GM12878 (cell line): ENCODE data around the gene TBC1D10B. TPM values are rescaled to one million over a fixed set of nuclear protein-coding genes. Genes with fewer than 3 reads are reported as not detected.

Experiments used
- ASH2L ChIP-seq: fragments of 300-600, 200-600 bp; sonication (generic); IDR thresholded peaks from 2 replicates; pipeline ENCODE4 v1.6.1; 2017; ENCODE audit warnings: low read depth, mild to moderate bottlenecking, borderline replicate concordance
- ATF7 ChIP-seq: fragments of 450-650 bp; IDR thresholded peaks from 2 replicates; pipeline ENCODE4 v1.6.1; 2016; ENCODE audit warnings: low read depth, mild to moderate bottlenecking
- BHLHE40 ChIP-seq, 2 experiments: fragments of 450-650 bp in 1 of 2; IDR thresholded peaks; 2 replicates each; pipeline ENCODE4 v1.6.1; 2011 to 2017; ENCODE audit warnings: low read depth in 2 of 2, borderline replicate concordance in 1 of 2, improper control_type of control experiment in 1 of 2, low read length in 1 of 2, mild to moderate bottlenecking in 1 of 2
- CREB1 ChIP-seq: IDR thresholded peaks from 2 replicates; pipeline ENCODE4 v1.6.1; 2012; ENCODE audit warnings: low read depth, mild to moderate bottlenecking, inconsistent platforms
- CREM ChIP-seq: IDR thresholded peaks from 2 replicates; pipeline ENCODE4 v1.6.1; 2014; ENCODE audit warnings: antibody characterized with exemption, low read depth
- FOXK2 ChIP-seq: fragments of 450-650 bp; IDR thresholded peaks from 2 replicates; pipeline ENCODE4 v1.6.1; 2017; ENCODE audit warnings: mild to moderate bottlenecking, moderate library complexity
- HDGF ChIP-seq: fragments of 450-650 bp; IDR thresholded peaks from 2 replicates; pipeline ENCODE4 v1.6.1; 2016; ENCODE audit warnings: antibody characterized with exemption
- MTA2 ChIP-seq: fragments of 450-650 bp; IDR thresholded peaks from 2 replicates; pipeline ENCODE4 v1.6.1; 2016; ENCODE audit warnings: low read depth, mild to moderate bottlenecking, moderate library complexity
- MYB ChIP-seq: fragments of 150-350 bp; IDR thresholded peaks from 2 replicates; pipeline ENCODE4 v1.6.1; 2014; ENCODE audit warnings: mild to moderate bottlenecking, low read depth, low read length, borderline replicate concordance
- NBN ChIP-seq: fragments of 450-650 bp; IDR thresholded peaks from 2 replicates; pipeline ENCODE4 v1.6.1; 2016
- NR2C1 ChIP-seq: fragments of 450-650 bp; IDR thresholded peaks from 2 replicates; pipeline ENCODE4 v1.6.1; 2017; ENCODE audit warnings: antibody characterized with exemption, mild to moderate bottlenecking, moderate library complexity
- POLR2A ChIP-seq: IDR thresholded peaks from 2 replicates; pipeline ENCODE4 v1.6.1; 2011; ENCODE audit warnings: low read depth, mild to moderate bottlenecking, low read length
- RB1 ChIP-seq: fragments of 450-650 bp; formaldehyde crosslinking; IDR thresholded peaks from 2 replicates; pipeline ENCODE4 v1.6.1; 2017; ENCODE audit warnings: mild to moderate bottlenecking, borderline replicate concordance
- RELA ChIP-seq: fragments of 450-650 bp; IDR thresholded peaks from 2 replicates; pipeline ENCODE4 v1.8.0; 2014; ENCODE audit warnings: borderline replicate concordance; ENCODE audit not compliant: partially characterized antibody
- SIN3A ChIP-seq: IDR thresholded peaks from 2 replicates; pipeline ENCODE4 v1.6.1; 2012; ENCODE audit warnings: low read depth, low read length, improper control_type of control experiment
- SMARCA5 ChIP-seq: fragments of 450-650 bp; IDR thresholded peaks from 2 replicates; pipeline ENCODE4 v1.6.1; 2017; ENCODE audit warnings: mild to moderate bottlenecking
- SPI1 ChIP-seq: IDR thresholded peaks from 2 replicates; pipeline ENCODE4 v1.6.1; 2011; ENCODE audit warnings: low read depth, mild to moderate bottlenecking, low read length, moderate library complexity, borderline replicate concordance; ENCODE audit not compliant: insufficient read depth
- TAF1 ChIP-seq: IDR thresholded peaks from 2 replicates; pipeline ENCODE4 v1.6.1; 2011; ENCODE audit warnings: mild to moderate bottlenecking, low read depth, low read length, borderline replicate concordance
- polyA plus RNA-seq, 11 experiments: library from polyadenylated mRNA; depleted of rRNA in 4 of 11; unstranded in 6 of 11; stranded (reverse) in 5 of 11; fragments of >200 nt; fragmentation: Nextera tagmentation in 4 of 11; fragmentation: Illumina TruSeq in 1 of 11; extraction: Ambion mirVana in 4 of 11; extraction: Trizol in 1 of 11; gene quantifications; 1 replicate in 1 of 11; 2 replicates in 10 of 11; pipeline versions ENCODE4 v1.2.1 to v1.2.3, GENCODE V29; 2011 to 2016; ENCODE audit warnings: inconsistent platforms in 2 of 11, missing spikeins in 2 of 11, low read depth in 1 of 11
- total RNA-seq, 4 experiments: library from RNA; depleted of rRNA in 3 of 4; stranded (reverse); fragments of >200 nt in 3 of 4; fragmentation: Illumina TruSeq in 1 of 4; extraction: Trizol in 1 of 4; gene quantifications; 2 replicates each; pipeline versions ENCODE4 v1.2.1 to v1.2.3, GENCODE V29; 2013 to 2021
- TF ChIP-seq, protein P1 (sequence below): IDR thresholded peaks from 2 replicates; pipeline ENCODE4 v1.6.1; 2012; ENCODE audit warnings: low read length, inconsistent platforms
- TF ChIP-seq, protein P2 (sequence below): fragments of 150-350 bp; IDR thresholded peaks from 2 replicates; pipeline ENCODE4 v1.6.1; 2016; ENCODE audit warnings: low read depth, low read length
- TF ChIP-seq, protein P3 (sequence below): fragments of 450-650 bp; IDR thresholded peaks from 2 replicates; pipeline ENCODE4 v1.6.1; 2017; ENCODE audit warnings: mild to moderate bottlenecking, moderate library complexity
- TF ChIP-seq, protein P4 (sequence below): fragments of 450-650 bp; conservative IDR thresholded peaks from 2 replicates; pipeline ENCODE4 v1.6.1; 2017; ENCODE audit warnings: mild to moderate bottlenecking, moderate library complexity

Gene TBC1D10B
- total and polyA plus RNA-seq, 10 of the 15 experiments (the other 5 are each of a cell fraction or from before 2014, with no cell fraction given) = 2.2 to 51.2 (median 11.6) TPM

DNA sequence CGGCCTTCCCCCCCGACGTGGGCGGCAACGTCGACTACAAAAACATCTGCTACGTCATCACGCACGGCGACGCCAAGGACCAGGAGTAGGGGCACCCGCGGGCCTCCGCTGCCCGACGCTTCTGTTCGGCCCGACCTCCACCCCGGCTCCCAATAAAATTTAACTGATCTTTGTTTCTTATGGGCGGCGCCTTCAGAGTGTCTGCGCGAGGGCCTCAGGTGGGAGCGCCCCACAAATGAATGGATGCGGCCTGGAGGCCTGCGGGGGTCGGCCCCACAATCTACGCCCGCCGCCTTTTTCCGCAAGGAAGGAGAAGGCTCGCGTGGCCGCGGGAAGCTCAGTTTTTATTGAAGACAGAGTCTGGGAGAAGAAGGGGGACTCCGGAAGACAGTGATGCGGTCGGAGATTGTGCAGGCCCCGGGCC is 7.5 kb upstream of the TBC1D10B start (continued):
- 0 out of 4 replicates have a peak, but pooled peaks of 1 of the 2 experiments have one; percentile 5 for TF ChIP-seq BHLHE40 (IDR thresholded peaks at IDR 0.05; ENCODE audit: borderline replicate concordance in 1 of 2, low read depth in 2 of 2, low read length in 1 of 2)
- TF ChIP-seq, protein P1, sequence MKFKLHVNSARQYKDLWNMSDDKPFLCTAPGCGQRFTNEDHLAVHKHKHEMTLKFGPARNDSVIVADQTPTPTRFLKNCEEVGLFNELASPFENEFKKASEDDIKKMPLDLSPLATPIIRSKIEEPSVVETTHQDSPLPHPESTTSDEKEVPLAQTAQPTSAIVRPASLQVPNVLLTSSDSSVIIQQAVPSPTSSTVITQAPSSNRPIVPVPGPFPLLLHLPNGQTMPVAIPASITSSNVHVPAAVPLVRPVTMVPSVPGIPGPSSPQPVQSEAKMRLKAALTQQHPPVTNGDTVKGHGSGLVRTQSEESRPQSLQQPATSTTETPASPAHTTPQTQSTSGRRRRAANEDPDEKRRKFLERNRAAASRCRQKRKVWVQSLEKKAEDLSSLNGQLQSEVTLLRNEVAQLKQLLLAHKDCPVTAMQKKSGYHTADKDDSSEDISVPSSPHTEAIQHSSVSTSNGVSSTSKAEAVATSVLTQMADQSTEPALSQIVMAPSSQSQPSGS = no peak
- no peak for TF ChIP-seq HDGF
- TF ChIP-seq ASH2L = 0 out of 2 replicates have a peak, but pooled peaks have one; percentile 74
- peak; percentile 37; the same call in 1 of the 2 replicates for TF ChIP-seq SIN3A
- TF ChIP-seq TAF1 = no peak
- TF ChIP-seq, protein P2, sequence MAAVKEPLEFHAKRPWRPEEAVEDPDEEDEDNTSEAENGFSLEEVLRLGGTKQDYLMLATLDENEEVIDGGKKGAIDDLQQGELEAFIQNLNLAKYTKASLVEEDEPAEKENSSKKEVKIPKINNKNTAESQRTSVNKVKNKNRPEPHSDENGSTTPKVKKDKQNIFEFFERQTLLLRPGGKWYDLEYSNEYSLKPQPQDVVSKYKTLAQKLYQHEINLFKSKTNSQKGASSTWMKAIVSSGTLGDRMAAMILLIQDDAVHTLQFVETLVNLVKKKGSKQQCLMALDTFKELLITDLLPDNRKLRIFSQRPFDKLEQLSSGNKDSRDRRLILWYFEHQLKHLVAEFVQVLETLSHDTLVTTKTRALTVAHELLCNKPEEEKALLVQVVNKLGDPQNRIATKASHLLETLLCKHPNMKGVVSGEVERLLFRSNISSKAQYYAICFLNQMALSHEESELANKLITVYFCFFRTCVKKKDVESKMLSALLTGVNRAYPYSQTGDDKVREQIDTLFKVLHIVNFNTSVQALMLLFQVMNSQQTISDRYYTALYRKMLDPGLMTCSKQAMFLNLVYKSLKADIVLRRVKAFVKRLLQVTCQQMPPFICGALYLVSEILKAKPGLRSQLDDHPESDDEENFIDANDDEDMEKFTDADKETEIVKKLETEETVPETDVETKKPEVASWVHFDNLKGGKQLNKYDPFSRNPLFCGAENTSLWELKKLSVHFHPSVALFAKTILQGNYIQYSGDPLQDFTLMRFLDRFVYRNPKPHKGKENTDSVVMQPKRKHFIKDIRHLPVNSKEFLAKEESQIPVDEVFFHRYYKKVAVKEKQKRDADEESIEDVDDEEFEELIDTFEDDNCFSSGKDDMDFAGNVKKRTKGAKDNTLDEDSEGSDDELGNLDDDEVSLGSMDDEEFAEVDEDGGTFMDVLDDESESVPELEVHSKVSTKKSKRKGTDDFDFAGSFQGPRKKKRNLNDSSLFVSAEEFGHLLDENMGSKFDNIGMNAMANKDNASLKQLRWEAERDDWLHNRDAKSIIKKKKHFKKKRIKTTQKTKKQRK = no peak
- TF ChIP-seq, protein P3, sequence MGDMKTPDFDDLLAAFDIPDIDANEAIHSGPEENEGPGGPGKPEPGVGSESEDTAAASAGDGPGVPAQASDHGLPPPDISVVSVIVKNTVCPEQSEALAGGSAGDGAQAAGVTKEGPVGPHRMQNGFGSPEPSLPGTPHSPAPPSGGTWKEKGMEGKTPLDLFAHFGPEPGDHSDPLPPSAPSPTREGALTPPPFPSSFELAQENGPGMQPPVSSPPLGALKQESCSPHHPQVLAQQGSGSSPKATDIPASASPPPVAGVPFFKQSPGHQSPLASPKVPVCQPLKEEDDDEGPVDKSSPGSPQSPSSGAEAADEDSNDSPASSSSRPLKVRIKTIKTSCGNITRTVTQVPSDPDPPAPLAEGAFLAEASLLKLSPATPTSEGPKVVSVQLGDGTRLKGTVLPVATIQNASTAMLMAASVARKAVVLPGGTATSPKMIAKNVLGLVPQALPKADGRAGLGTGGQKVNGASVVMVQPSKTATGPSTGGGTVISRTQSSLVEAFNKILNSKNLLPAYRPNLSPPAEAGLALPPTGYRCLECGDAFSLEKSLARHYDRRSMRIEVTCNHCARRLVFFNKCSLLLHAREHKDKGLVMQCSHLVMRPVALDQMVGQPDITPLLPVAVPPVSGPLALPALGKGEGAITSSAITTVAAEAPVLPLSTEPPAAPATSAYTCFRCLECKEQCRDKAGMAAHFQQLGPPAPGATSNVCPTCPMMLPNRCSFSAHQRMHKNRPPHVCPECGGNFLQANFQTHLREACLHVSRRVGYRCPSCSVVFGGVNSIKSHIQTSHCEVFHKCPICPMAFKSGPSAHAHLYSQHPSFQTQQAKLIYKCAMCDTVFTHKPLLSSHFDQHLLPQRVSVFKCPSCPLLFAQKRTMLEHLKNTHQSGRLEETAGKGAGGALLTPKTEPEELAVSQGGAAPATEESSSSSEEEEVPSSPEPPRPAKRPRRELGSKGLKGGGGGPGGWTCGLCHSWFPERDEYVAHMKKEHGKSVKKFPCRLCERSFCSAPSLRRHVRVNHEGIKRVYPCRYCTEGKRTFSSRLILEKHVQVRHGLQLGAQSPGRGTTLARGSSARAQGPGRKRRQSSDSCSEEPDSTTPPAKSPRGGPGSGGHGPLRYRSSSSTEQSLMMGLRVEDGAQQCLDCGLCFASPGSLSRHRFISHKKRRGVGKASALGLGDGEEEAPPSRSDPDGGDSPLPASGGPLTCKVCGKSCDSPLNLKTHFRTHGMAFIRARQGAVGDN = peak; percentile 99
- TF ChIP-seq FOXK2 = no peak
- TF ChIP-seq, protein P4, sequence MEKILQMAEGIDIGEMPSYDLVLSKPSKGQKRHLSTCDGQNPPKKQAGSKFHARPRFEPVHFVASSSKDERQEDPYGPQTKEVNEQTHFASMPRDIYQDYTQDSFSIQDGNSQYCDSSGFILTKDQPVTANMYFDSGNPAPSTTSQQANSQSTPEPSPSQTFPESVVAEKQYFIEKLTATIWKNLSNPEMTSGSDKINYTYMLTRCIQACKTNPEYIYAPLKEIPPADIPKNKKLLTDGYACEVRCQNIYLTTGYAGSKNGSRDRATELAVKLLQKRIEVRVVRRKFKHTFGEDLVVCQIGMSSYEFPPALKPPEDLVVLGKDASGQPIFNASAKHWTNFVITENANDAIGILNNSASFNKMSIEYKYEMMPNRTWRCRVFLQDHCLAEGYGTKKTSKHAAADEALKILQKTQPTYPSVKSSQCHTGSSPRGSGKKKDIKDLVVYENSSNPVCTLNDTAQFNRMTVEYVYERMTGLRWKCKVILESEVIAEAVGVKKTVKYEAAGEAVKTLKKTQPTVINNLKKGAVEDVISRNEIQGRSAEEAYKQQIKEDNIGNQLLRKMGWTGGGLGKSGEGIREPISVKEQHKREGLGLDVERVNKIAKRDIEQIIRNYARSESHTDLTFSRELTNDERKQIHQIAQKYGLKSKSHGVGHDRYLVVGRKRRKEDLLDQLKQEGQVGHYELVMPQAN = peak; percentile 68
- no peak for TF ChIP-seq NR2C1
- TF ChIP-seq SPI1 = no peak; the same call in 1 of the 2 replicates
- peak; percentile 93 for TF ChIP-seq CREB1
- TF ChIP-seq ATF7 = peak; percentile 82
- no peak for TF ChIP-seq MYB
- TF ChIP-seq NBN = peak; percentile 49
- peak; percentile 85 for TF ChIP-seq SMARCA5
- peak; percentile 30 for TF ChIP-seq RELA
- TF ChIP-seq POLR2A = peak; percentile 52
- TF ChIP-seq CREM = peak; percentile 93
- TF ChIP-seq MTA2 = peak; percentile 28; the same call in 1 of the 2 replicates
- TF ChIP-seq RB1 = peak; percentile 53; the same call in 1 of the 2 replicates
